T-helper 1 cell treated with Interleukin-12 subunit alpha and Interleukin-12 subunit beta and Interleukin-4 antibody, amounts not matched to agents 30 ng/mL and 1 ng/mL, for 36 hours (primary cell): ENCODE data around the gene EPAS1. TPM values are rescaled to one million over a fixed set of nuclear protein-coding genes. Genes with fewer than 3 reads are reported as not detected.

Experiments
- intact Hi-C: fragments of 100-400 bp; cut with micrococcal nuclease; formaldehyde crosslinking; loops from one replicate; pipeline ENCODE4 v1.15.1; 2024
- total RNA-seq: library from RNA; stranded (reverse); gene quantifications from 2 replicates; pipeline ENCODE4 v1.2.3, GENCODE V29; 2022

The EPAS1 gene
- total RNA-seq, 1 donor from 2014 or later = 17.1 TPM

DNA sequence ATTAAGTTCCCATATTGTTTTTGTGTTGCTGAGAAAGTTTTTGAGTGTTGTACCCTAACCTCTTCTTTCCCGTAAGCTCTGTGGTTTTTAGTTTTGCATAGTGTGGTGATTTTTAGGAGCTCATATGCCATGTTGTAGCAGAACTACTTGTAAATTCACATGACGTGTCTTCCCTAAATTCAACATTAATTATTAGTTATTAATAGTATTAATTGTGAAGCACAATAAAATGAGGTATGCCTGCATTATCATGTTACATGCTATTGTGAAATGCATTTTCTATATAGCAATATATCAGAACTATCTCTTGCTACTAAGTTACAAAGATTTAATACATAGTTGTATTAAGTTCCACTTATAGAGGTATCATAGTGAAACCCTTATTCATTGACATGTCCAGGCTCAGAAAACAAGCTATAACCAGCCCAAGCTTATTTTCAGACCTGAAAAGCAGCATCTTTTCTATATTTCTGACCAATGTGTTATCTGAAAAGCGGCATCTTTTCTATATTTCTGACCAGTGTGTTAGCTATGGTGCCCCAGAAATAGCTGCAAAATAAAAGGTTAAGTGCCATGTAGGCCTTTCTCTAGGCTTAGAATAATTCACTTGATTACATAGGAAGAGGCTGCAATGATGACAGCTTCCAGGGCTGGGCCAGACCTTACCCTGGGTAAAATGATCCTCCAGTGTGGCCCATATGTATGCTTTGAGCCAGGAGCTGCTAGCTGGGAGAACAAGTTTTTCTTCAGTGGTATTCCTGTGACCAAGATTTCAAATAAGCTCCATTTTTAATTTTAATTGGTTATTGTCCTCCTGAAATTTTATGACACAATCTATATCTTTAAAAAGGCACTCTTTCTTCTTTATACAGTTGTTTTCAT is 21.6 kb downstream of the EPAS1 start:
- intact Hi-C loops = no loop called here

DNA sequence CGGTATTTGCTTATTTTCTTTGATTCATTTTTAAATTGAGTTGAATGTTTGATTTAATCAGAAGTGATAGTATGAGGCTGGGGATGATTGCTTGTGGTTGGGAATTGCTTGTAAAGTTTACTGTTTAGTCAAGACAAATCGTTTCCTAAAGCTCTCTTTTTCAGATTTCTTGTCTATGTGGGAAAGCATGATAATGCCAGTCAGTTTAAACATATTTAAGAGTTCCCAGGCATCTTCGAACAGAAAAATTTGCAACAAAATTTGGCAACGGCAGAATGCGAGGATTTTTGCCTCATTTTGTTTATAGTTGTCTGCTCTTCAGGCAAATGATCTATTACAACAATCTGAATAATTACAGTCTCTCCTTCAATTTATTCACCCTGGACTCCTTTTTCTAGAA is 22.5 kb downstream of the EPAS1 start:
- intact Hi-C loops = no loop called here

- intact Hi-C loops = no loop called here
Measured at GRCh38 chr2:46320141-46320567, 22.9 kb downstream of the EPAS1 start.

DNA sequence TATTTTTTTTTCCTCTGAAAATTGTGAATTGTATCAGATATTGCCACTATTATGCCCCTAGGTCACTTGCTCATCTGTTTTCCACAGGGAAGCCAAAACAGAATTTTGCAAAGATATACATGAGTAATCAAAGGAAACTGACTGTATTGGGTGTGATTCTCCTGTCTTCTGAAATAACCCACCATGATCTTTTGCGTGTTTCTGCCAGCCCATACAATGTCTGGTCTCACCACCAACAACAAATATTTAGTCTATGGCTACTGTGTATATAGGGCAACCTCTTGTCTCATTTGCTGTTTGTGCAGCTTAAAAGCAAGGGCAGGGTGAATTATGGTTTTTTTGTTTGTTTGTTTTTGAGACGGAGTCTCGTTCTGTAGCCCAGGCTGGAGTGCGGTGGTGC is 26.5 kb downstream of the EPAS1 start:
- intact Hi-C loops = no loop called here

- intact Hi-C loops = no loop called here
Measured at GRCh38 chr2:46325182-46325928, 28.1 kb downstream of the EPAS1 start.

- intact Hi-C loops = no loop called here
Measured at GRCh38 chr2:46326231-46326980, 29.2 kb downstream of the EPAS1 start.

GRCh38 chr2:46327627-46328026 is 30.4 kb downstream of the EPAS1 start:
- intact Hi-C loops = no loop called here

DNA sequence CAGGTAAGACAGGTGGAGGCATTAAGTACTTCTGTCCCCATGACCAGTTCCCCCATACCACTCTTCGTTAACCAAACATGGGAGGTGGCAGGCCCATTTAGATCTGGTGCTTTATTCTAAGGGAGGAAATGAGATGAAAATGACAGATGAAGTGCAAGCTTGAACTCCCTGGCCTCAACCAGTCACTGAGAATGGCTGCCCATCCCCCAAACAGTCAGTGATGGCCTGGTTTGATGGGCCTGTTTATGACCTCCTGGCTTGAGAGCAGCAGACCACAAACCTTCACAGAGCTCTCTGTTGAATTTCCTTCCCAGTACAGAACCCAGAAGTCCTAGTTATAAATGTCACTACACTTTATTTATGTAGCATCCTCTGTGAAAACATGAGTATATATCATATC is 31.1 kb downstream of the EPAS1 start:
- intact Hi-C loops = no loop called here

GRCh38 chr2:46328829-46329228 is 31.6 kb downstream of the EPAS1 start:
- intact Hi-C loops = no loop called here

- intact Hi-C loops = no loop called here
Measured at GRCh38 chr2:46329340-46329739, 32.1 kb downstream of the EPAS1 start.

- intact Hi-C loops = no loop called here
Measured at GRCh38 chr2:46329803-46330775, 32.9 kb downstream of the EPAS1 start.

- intact Hi-C loops = no loop called here
Measured at GRCh38 chr2:46331109-46331766, 34.0 kb downstream of the EPAS1 start.

GRCh38 chr2:46332686-46333281 is 35.6 kb downstream of the EPAS1 start:
- intact Hi-C loops = no loop called here

- intact Hi-C loops = no loop called here
Measured at GRCh38 chr2:46333912-46334311, 36.7 kb downstream of the EPAS1 start.

GRCh38 chr2:46334389-46335271 is 37.4 kb downstream of the EPAS1 start:
- intact Hi-C loops = no loop called here

GRCh38 chr2:46335391-46336282 is 38.4 kb downstream of the EPAS1 start:
- intact Hi-C loops = loop anchor here (2.0 kb wide), 1 partner anchor 29 kb away; no protein-coding TSS in a partner anchor

GRCh38 chr2:46336283-46336959 is 39.2 kb downstream of the EPAS1 start:
- intact Hi-C loops = loop anchor here (2.0 kb wide), 1 partner anchor 28 kb away; no protein-coding TSS in a partner anchor
